Measurements from ENCODE around the gene JMJD6.

- TF ChIP-seq CTCF (conservative IDR thresholded peaks at IDR 0.05 in 1 of 2, IDR thresholded peaks at IDR 0.05 in 1 of 2; ENCODE audit: extremely low read depth in 1 of 2, insufficient read depth in 1 of 2, low read depth in 1 of 2, low read length in 2 of 2) (no peak), EZH2 (IDR thresholded peaks at IDR 0.05; ENCODE audit: borderline replicate concordance, low read length) (no peak)
These were observed 25.1 kb upstream of the JMJD6 start for GRCh38 chr17:76751416-76751993.
